ENCODE results near the gene GAREM1.

Gene GAREM1

GRCh38 chr18:32459361-32460101, 11.2 kb downstream of the GAREM1 start:
- DNase-seq (ENCODE audit: low spot score): no peak

- DNase-seq (ENCODE audit: low spot score): no peak
Measured at GRCh38 chr18:32455361-32455760, 15.3 kb downstream of the GAREM1 start.

DNA sequence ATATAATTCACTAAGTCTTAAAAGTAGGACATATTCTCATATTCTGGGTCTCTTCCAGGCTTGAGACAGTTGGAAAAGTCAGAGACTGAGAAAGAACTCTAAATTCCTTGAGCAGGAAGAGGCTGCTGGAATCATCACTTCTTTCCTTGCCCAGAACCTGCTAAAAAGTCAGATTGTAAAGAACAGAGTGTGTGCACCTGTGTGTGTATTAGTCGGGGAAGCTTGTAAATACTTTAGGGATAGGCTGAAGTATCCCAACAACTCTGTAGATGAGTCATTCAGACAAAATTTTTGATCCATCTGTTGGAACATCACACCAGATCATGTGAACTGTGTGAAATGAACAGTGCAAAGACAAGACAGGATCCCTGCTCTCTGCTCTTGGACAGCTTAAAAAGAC, 16.1 kb downstream of the GAREM1 start:
- no peak for DNase-seq (ENCODE audit: low spot score)

GRCh38 chr18:32450874-32451273, 19.8 kb downstream of the GAREM1 start:
- DNase-seq (ENCODE audit: low spot score): no peak

GRCh38 chr18:32450026-32450691, 20.5 kb downstream of the GAREM1 start:
- DNase-seq (ENCODE audit: low spot score): no peak

GRCh38 chr18:32446780-32447179, 23.9 kb downstream of the GAREM1 start:
- DNase-seq (ENCODE audit: low spot score): no peak

DNA sequence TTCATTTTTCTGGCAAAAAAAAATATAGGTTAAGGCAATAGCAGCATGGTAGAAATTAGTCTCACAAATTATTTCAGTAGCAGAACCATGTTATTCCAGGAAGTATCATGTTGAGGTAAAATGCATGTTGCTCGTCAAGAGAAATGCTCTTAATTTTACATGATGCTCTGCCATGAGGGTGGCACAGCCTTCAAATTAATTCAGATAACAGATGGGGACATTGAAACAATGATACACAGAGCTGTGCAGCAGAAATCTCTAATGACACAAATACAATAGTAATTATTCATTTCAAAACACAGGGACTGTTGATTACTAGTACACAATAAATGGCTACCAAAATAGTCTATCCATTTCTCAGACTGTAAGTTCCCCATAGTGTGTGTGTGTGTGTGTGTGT, 24.8 kb downstream of the GAREM1 start:
- no peak for DNase-seq (ENCODE audit: low spot score)

- DNase-seq (ENCODE audit: low spot score): no peak
Measured at GRCh38 chr18:32443706-32444215, 26.9 kb downstream of the GAREM1 start.

DNA sequence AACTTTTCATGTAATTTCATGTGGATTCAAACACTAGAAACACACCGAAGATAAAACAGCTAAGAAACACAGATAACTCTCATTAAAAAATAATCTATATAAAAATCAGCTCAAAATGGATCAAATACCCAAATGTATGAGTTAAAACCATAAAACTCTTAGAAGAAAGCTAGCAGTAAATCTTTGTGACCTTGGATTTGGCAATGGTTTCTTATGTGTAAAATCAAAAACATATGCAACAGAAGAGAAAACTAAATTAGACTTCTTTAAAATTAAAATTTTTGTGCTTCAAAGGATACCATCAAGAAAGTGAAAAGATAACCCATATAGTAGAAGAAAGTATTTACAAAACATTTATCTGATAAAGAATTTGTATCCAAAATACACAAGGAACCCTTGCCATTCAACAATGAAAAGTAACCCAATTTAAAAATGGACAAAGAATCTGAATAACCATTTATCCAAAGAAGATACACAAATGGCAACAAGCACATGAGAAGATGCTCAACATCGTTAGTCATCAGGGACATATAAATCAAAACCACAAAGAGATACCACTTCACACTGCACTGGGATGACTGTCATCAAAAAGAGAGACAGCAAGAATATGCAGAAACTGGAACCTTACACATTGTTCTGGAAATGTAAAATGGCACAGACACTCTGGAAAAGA, 27.5 kb downstream of the GAREM1 start:
- no peak for DNase-seq (ENCODE audit: low spot score)

DNA sequence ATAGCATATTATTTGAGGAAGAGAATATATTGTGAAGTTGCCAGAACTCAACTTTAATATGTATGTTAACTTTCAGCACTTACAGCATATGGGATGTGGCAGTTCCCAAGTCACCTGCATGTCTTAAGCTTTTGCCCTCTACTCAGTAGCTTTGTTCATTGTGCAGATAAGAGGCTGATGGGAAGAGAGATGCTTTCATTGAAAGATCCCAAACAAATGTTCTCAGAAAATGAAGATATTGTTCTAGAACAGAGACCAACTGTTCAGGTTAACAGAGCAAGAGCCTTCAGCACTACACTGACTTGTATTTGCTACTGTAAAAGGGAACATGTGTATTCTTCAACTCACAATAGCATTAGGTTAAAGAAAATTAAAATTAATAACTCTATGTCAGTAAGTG, 28.1 kb downstream of the GAREM1 start:
- no peak for DNase-seq (ENCODE audit: low spot score)

- DNase-seq (ENCODE audit: low spot score): no peak
Measured at GRCh38 chr18:32441533-32441932, 29.1 kb downstream of the GAREM1 start.

- no peak for DNase-seq (ENCODE audit: low spot score)
Measured at GRCh38 chr18:32440518-32440917, 30.2 kb downstream of the GAREM1 start.

- peak; percentile 17 for DNase-seq (ENCODE audit: low spot score)
Measured at GRCh38 chr18:32439802-32440201, 30.9 kb downstream of the GAREM1 start.

GRCh38 chr18:32439241-32439640, 31.4 kb downstream of the GAREM1 start:
- DNase-seq (ENCODE audit: low spot score): no peak

DNA sequence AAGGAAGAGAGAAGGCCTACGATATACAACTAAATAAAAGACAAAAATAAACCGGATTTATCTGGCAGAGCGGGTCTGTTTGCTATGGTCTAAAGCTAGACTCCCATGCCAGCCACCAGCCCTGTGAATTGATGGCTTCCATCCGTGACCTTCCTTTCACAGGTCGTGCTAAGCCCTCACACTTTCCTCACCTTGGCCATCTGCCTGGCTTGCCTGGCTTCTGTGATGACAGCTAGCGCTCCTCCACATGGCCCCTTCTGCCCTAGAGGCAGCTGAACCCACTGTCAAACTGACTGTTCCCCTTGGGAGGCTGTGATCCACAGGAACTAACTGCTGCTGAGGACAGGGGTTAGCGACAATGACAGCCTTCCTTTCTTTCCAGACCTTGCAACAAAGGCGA, 32.5 kb downstream of the GAREM1 start:
- no peak for DNase-seq (ENCODE audit: low spot score)

GRCh38 chr18:32437100-32437834, 33.4 kb downstream of the GAREM1 start:
- no peak for DNase-seq (ENCODE audit: low spot score)

DNA sequence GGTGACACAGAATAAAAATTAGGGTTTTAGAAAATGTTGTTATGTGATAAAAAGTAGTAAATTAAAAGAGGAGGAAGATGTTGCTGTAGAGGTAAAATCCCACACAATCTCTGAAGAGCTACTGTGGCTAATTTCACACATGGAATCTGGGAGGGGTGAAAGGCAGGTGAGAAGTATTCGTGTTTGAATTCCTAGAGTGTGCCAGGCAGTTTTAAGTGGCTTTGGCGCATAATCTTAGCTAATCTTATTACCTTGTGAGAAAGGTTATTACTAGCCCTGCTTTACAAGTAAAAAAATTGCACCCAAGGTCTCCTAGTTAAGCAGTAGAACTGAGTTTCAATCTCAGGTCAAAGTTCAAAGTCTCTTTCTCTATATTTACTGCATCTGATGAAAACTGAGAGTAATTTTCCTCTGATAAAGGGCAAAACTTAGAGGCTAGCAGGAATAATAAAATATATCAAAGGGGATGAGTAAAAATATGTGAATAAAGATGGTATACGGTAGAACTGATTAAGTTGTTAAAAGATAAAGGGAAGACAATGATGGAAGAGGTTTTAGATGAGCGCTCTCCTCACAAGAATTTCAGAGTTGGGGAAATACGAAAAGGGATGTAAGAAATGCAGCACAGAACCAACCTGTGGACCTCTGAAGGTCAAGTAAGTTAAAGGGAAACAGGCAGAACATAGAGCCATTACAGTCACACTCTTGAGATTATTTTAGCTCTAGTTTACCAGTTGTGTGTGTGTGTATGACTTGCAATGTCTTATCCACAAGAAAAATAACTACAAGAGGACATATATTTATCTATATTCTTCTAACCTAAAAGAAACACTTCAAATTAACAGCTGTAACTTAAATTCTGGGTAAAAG, 34.8 kb downstream of the GAREM1 start:
- no peak for DNase-seq (ENCODE audit: low spot score)

DNA sequence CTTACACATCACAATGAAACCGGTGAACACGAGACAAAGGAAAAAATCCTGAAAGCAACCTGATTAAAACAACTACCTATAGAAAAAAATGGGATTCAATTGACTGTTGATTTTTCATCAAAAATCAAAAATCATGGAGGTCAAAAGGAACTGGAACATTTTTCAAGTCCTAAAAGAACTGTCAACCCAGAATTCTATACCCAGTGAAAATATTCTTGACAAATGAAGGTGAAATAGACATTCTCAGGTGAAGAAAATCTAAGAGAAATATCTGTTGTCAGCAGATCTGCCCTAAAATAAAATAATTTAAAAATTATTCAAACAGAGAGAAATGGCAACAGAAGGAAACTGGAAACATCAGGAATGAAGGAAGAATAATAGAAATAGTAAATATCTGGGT, 38.9 kb downstream of the GAREM1 start:
- no peak for DNase-seq (ENCODE audit: low spot score)

- no peak for DNase-seq (ENCODE audit: low spot score)
Measured at GRCh38 chr18:32429402-32429801, 41.3 kb downstream of the GAREM1 start.

DNA sequence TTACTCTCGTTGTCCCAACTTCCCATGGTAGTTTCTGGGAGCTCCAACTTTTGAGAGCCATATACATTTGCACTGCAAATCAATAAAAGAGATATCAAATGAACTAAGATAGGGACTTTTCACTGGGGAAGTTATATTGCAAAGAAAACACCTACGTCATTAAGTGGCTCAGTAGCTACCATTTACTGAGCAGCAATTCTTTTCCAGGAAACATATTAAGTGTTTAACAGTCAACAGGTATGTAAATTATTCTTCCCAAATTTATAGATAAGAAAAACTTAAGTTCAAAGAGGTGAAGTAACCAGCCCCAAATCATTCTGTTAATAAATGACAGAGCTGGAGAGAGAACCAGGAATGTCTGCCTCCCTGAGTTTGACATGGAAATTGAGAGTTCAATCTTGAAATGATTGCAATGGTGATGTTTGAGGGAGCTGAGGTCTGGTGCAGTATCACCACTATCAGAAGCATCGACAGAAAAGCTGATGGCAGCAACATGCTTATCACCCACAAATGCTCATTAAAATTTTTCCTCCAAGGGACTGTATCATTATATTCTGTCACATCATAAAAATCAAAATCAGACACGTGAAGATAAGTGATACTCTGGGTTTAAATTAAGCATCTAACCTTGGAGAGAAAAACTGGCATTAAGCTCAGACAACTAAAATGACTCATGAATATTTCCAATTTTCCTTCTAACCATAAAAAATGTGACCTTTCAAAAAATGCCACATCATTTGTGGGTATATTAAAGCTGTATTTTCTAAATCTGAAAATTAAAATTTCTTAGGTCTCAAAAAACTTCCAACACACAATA, 43.4 kb downstream of the GAREM1 start:
- no peak for DNase-seq (ENCODE audit: low spot score)
